Liver (tissue), 9 donors: ENCODE data around the gene OR2AE1. TPM values are rescaled to one million over a fixed set of nuclear protein-coding genes. Genes with fewer than 3 reads are reported as not detected.

ENCODE experiments used
- DNase-seq: peaks from one replicate; pipeline ENCODE4 v3.0.0-alpha.2; 2017; ENCODE audit warnings: low spot score
- H3K27ac ChIP-seq, 2 donors: one replicate each; pipeline ENCODE4 v1.7.0; 2013; ENCODE audit warnings: inconsistent platforms in 2 of 2, low read length in 2 of 2, control low read depth in 1 of 2, low read depth in 1 of 2, mild to moderate bottlenecking in 1 of 2
- H3K27me3 ChIP-seq, 4 donors: one replicate each; pipeline versions ENCODE4 v1.6.1 to v1.7.0; 2013; ENCODE audit warnings: low read length in 3 of 4, inconsistent platforms in 1 of 4, mild to moderate bottlenecking in 1 of 4, moderate library complexity in 1 of 4; ENCODE audit not compliant: control insufficient read depth in 4 of 4, insufficient read depth in 4 of 4
- H3K36me3 ChIP-seq, 4 donors: one replicate each; pipeline versions ENCODE4 v1.6.1 to v1.7.0; 2013; ENCODE audit warnings: low read length in 3 of 4, mild to moderate bottlenecking in 3 of 4, low read depth in 1 of 4, moderate library complexity in 1 of 4; ENCODE audit not compliant: control insufficient read depth in 4 of 4, insufficient read depth in 3 of 4
- H3K4me1 ChIP-seq, 4 donors: one replicate each; pipeline versions ENCODE4 v1.6.1 to v1.7.0; 2013; ENCODE audit warnings: low read length in 3 of 4, mild to moderate bottlenecking in 3 of 4, moderate library complexity in 1 of 4; ENCODE audit not compliant: control insufficient read depth in 4 of 4, insufficient read depth in 4 of 4
- H3K4me3 ChIP-seq, 3 donors: one replicate each; pipeline versions ENCODE4 v1.6.1 to v1.7.0; 2013; ENCODE audit warnings: low read length in 3 of 3, control low read depth in 1 of 3, low read depth in 1 of 3, mild to moderate bottlenecking in 1 of 3
- H3K9ac ChIP-seq, 2 donors: one replicate each; pipeline ENCODE4 v1.7.0; 2013; ENCODE audit warnings: low read length in 2 of 2, mild to moderate bottlenecking in 2 of 2, moderate library complexity in 2 of 2, control low read depth in 1 of 2, low read depth in 1 of 2
- H3K9me3 ChIP-seq, 4 donors: one replicate each; pipeline versions ENCODE4 v1.6.1 to v1.7.0; 2013; ENCODE audit warnings: low read length in 3 of 4; ENCODE audit not compliant: control insufficient read depth in 4 of 4
- EGR1 ChIP-seq, 2 donors: IDR thresholded peaks; 2 replicates each; pipeline ENCODE4 v1.6.1; 2016 to 2018; ENCODE audit warnings: antibody characterized with exemption in 2 of 2, low read depth in 2 of 2
- FOXA1 ChIP-seq: IDR thresholded peaks from 2 replicates; pipeline ENCODE4 v1.6.1; 2016; ENCODE audit warnings: antibody characterized with exemption
- FOXA2 ChIP-seq: IDR thresholded peaks from 2 replicates; pipeline ENCODE4 v1.6.1; 2016; ENCODE audit warnings: antibody characterized with exemption
- HNF4A ChIP-seq, 2 donors: conservative IDR thresholded peaks; 2 replicates each; pipeline ENCODE4 v1.6.1; 2016; ENCODE audit warnings: antibody characterized with exemption in 2 of 2, mild to moderate bottlenecking in 2 of 2
- HNF4G ChIP-seq: IDR thresholded peaks from 2 replicates; pipeline ENCODE4 v1.6.1; 2016; ENCODE audit warnings: antibody characterized with exemption
- JUND ChIP-seq, 2 donors: IDR thresholded peaks; 2 replicates each; pipeline ENCODE4 v1.6.1; 2016; ENCODE audit warnings: antibody characterized with exemption in 2 of 2
- RAD21 ChIP-seq, 2 donors: IDR thresholded peaks; 2 replicates each; pipeline ENCODE4 v1.6.1; 2016; ENCODE audit warnings: antibody characterized with exemption in 2 of 2, mild to moderate bottlenecking in 2 of 2
- RXRA ChIP-seq, 2 donors: IDR thresholded peaks; 2 replicates each; pipeline ENCODE4 v1.6.1; 2017 to 2018; ENCODE audit warnings: antibody characterized with exemption in 2 of 2, mild to moderate bottlenecking in 1 of 2
- SP1 ChIP-seq: IDR thresholded peaks from 2 replicates; pipeline ENCODE4 v1.6.1; 2018; ENCODE audit warnings: antibody characterized with exemption, mild to moderate bottlenecking
- TAF1 ChIP-seq: conservative IDR thresholded peaks from 2 replicates; pipeline ENCODE4 v1.6.1; 2016; ENCODE audit warnings: antibody characterized with exemption, mild to moderate bottlenecking
- YY1 ChIP-seq: IDR thresholded peaks from 2 replicates; pipeline ENCODE4 v1.6.1; 2016; ENCODE audit warnings: antibody characterized with exemption, mild to moderate bottlenecking
- WGBS: extraction: QIAGEN DNeasy Blood & Tissue Kit; methylation state at CpG from one replicate; pipeline ENCODE4 v1.1.7; 2013; 5-methylcytosine and 5-hydroxymethylcytosine counted together
- polyA plus RNA-seq, 2 donors: library from polyadenylated mRNA; stranded (reverse) in 1 of 2; unstranded in 1 of 2; fragments of 200-250 nt in 1 of 2; fragments of >200 nt in 1 of 2; fragmentation: Nextera tagmentation in 1 of 2; extraction: Ambion mirVana in 1 of 2; gene quantifications; one replicate each; pipeline versions ENCODE4 v1.2.1 to v1.2.3, GENCODE V29; 2013 to 2015
- total RNA-seq, 2 donors: library from RNA; depleted of rRNA; stranded (reverse); fragments of >200 nt; gene quantifications; one replicate each; pipeline ENCODE4 v1.2.3, GENCODE V29; 2014
- TF ChIP-seq, protein P1 (sequence below): IDR thresholded peaks from 2 replicates; pipeline ENCODE4 v1.6.1; 2016; ENCODE audit warnings: antibody characterized with exemption
- TF ChIP-seq, protein P2 (sequence below): IDR thresholded peaks from 2 replicates; pipeline ENCODE4 v1.6.1; 2016; ENCODE audit warnings: antibody characterized with exemption
- TF ChIP-seq, protein P3 (sequence below): IDR thresholded peaks from 2 replicates; pipeline ENCODE4 v1.6.1; 2016; ENCODE audit warnings: antibody characterized with exemption, mild to moderate bottlenecking
- donor health status: healthy.
- donor health status: healthy.
- donor health status: healthy.
- donor health status: healthy.
- donor health status: healthy.

OR2AE1 gene
- total and polyA plus RNA-seq, 4 donors = 0.25 TPM; not detected in 3

DNA sequence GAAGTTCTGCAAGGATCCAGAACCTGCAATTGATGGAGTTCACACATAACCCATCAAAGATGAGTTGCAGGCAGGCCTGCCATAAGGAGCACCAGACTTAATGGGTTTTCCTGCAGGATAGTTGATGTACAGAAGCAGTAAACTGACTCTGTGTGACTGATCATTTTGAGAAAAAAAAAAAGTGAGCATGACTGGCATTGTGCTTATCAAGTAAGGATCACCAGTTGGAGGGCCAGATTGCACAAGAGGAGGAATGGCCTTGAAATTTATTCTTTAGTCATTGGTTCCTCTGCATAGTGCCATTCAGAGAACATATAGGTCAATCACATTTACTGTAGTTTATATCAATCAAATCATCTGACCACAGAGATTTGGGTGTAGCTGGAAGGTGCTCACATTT lies 45.2 kb downstream of the OR2AE1 start:
- Histone ChIP-seq H3K4me1 (peaks cover 7 to 48% (median 40%) of the 10 kb centered on the region in 4 donors), H3K4me3 (no peak overlapping the region), H3K27ac (peak overlapping the region in 1 of 2 donors; percentile 45), H3K36me3 (peaks cover 0 to 5% (median under 1%) of the 10 kb centered on the region in 4 donors), H3K27me3 (no peaks in the 10 kb centered on the region), H3K9me3 (no peaks in the 10 kb centered on the region), H3K9ac (no peak overlapping the region)
- TF ChIP-seq, protein P1, sequence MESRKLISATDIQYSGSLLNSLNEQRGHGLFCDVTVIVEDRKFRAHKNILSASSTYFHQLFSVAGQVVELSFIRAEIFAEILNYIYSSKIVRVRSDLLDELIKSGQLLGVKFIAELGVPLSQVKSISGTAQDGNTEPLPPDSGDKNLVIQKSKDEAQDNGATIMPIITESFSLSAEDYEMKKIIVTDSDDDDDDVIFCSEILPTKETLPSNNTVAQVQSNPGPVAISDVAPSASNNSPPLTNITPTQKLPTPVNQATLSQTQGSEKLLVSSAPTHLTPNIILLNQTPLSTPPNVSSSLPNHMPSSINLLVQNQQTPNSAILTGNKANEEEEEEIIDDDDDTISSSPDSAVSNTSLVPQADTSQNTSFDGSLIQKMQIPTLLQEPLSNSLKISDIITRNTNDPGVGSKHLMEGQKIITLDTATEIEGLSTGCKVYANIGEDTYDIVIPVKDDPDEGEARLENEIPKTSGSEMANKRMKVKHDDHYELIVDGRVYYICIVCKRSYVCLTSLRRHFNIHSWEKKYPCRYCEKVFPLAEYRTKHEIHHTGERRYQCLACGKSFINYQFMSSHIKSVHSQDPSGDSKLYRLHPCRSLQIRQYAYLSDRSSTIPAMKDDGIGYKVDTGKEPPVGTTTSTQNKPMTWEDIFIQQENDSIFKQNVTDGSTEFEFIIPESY = no peak
- peak in 1 of 2 donors; percentile 47 for TF ChIP-seq HNF4A (conservative IDR thresholded peaks at IDR 0.05)
- peak in 1 of 2 donors; percentile 59 for TF ChIP-seq RXRA (IDR thresholded peaks at IDR 0.05)
- DNase-seq = no peak

DNA sequence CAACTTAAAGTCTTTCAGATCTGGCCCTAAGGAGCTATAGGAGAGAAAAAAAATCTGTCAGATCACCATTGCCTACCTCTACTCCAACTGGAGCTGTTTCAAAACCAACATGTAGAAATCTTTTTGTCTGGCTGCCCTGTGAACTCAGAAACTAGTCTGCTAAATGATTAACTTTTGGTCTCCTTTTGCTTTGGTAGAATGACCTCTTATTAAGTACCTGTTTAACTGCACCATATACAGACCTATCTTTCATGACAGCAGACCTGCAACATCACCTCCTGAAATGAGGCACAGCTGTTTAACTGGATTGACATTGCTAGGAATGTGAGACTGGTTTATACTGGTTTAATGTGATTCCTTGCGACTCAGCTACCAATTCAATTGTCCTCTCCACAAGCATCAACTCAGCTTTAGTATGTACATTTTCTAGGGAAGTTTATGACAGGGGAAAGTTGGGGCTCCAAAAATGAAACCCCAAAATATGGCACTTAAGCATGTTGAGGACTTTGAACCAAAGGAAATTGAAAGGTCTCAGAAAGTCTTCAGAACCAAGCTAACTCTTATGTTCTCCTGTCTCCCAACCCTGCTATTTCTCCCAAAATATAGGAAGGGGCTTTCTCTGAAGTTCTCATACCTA lies 47.2 kb downstream of the OR2AE1 start:
- WGBS = 38% methylated on average over 1 of the region's 1 CpG
- Histone ChIP-seq H3K9ac (peak overlapping the region; percentile 5 to 87), H3K27me3 (no peaks in the 10 kb centered on the region), H3K4me3 (peak overlapping the region; percentile 2 to 52 (median 8)), H3K36me3 (no peaks in the 10 kb centered on the region), H3K9me3 (no peaks in the 10 kb centered on the region), H3K4me1 (peaks cover 7 to 67% (median 49%) of the 10 kb centered on the region in 4 donors), H3K27ac (peak overlapping the region; percentile 91 to 97)
- peak; percentile 30 for DNase-seq
- peak; percentile 36 for TF ChIP-seq YY1
- TF ChIP-seq, protein P2, sequence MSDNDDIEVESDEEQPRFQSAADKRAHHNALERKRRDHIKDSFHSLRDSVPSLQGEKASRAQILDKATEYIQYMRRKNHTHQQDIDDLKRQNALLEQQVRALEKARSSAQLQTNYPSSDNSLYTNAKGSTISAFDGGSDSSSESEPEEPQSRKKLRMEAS = no peak
- TF ChIP-seq, protein P3, sequence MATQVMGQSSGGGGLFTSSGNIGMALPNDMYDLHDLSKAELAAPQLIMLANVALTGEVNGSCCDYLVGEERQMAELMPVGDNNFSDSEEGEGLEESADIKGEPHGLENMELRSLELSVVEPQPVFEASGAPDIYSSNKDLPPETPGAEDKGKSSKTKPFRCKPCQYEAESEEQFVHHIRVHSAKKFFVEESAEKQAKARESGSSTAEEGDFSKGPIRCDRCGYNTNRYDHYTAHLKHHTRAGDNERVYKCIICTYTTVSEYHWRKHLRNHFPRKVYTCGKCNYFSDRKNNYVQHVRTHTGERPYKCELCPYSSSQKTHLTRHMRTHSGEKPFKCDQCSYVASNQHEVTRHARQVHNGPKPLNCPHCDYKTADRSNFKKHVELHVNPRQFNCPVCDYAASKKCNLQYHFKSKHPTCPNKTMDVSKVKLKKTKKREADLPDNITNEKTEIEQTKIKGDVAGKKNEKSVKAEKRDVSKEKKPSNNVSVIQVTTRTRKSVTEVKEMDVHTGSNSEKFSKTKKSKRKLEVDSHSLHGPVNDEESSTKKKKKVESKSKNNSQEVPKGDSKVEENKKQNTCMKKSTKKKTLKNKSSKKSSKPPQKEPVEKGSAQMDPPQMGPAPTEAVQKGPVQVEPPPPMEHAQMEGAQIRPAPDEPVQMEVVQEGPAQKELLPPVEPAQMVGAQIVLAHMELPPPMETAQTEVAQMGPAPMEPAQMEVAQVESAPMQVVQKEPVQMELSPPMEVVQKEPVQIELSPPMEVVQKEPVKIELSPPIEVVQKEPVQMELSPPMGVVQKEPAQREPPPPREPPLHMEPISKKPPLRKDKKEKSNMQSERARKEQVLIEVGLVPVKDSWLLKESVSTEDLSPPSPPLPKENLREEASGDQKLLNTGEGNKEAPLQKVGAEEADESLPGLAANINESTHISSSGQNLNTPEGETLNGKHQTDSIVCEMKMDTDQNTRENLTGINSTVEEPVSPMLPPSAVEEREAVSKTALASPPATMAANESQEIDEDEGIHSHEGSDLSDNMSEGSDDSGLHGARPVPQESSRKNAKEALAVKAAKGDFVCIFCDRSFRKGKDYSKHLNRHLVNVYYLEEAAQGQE = peak; percentile 13
- TF ChIP-seq FOXA1 = no peak
- TF ChIP-seq JUND (IDR thresholded peaks at IDR 0.05) = peak in 1 of 2 donors; percentile 12
- TF ChIP-seq, protein P1 = no peak
- peak; percentile 66 to 88 for TF ChIP-seq RXRA (IDR thresholded peaks at IDR 0.05)
- TF ChIP-seq FOXA2 = peak; percentile 41
- TF ChIP-seq EGR1 (IDR thresholded peaks at IDR 0.05; ENCODE audit: low read depth in 2 of 2) = no peak
- TF ChIP-seq SP1 = peak; percentile 84
- peak; percentile 96 for TF ChIP-seq TAF1
- peak in 1 of 2 donors; percentile 60 for TF ChIP-seq RAD21 (IDR thresholded peaks at IDR 0.05)
- peak; percentile 45 to 63 for TF ChIP-seq HNF4A (conservative IDR thresholded peaks at IDR 0.05)
- peak; percentile 16 for TF ChIP-seq HNF4G
